OCI-LY1 (cell line): ENCODE data around the gene ADO.

Source experiments
- CTCF ChIP-seq: fragments of 200-600 bp; sonication (generic), shearing (Covaris generic); IDR thresholded peaks from 2 replicates; pipeline ENCODE4 v1.5.1; 2017; ENCODE audit warnings: mild to moderate bottlenecking, antibody characterized with exemption, low read length, moderate library complexity, mixed read lengths
- EZH2 ChIP-seq: fragments of 200-600 bp; sonication (generic), shearing (Covaris generic); IDR thresholded peaks from 2 replicates; pipeline ENCODE4 v1.8.0; 2017; ENCODE audit warnings: borderline replicate concordance, mixed run types, mild to moderate bottlenecking, antibody characterized with exemption, low read length, moderate library complexity, mixed read lengths

GRCh38 chr10:62830679-62831078 is 26.2 kb downstream of the ADO start:
- TF ChIP-seq CTCF (no peak), EZH2 (no peak)
